GM13976 (cell line): ENCODE data around the gene COL8A1.
A peak's percentile ranks its signal among the peaks of the same experiment; 100 is the strongest.

Experiments
- DNase-seq: peaks from one replicate; pipeline ENCODE4 v3.0.0; 2012; ENCODE audit warnings: low spot score
- in situ Hi-C: fragments of 300-500 bp; cut with MboI; formaldehyde crosslinking; loops from one replicate; pipeline ENCODE4 v1.12.0; 2022; ENCODE audit warnings: low sequenced_read_pairs, mixed read lengths, inconsistent platforms; ENCODE audit not compliant: unreplicated experiment
- TF ChIP-seq, protein P1 (sequence below): IDR thresholded peaks from 2 replicates; pipeline ENCODE4 v1.5.1; 2012; ENCODE audit warnings: borderline replicate concordance, mild to moderate bottlenecking; ENCODE audit not compliant: insufficient read depth; ENCODE audit errors: extremely low read depth, missing control alignments, control extremely low read depth

COL8A1 gene

DNA sequence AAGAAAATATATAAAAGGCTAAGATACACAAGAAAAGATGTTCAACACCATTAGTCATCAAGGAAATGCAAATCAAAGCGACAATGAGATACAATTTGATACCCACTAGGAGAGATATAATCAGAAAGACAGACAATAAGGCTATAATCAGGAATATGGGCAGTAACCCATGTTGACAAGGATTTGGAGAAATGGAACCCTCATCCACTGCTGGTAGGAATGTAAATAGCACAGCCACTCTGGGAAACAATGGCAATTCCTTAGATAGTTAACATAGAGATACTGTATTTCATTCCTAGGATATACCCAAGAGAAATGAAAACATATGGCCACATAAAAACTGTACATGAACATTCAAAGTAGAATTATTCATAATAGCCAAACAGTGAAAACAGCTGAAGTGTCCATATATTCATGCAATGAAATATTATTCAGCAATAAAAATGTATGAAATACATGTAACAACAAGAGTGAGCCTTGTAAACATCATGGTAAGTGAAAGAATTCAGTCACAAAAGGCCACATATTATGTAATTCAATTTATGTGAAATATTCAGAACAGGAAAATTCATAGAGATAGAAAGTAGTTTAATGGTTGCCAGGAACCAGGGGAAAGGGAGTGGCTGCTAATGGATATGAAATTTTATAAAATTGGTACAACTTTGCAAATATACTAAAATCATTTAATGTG lies 18.2 kb upstream of the COL8A1 start:
- TF ChIP-seq, protein P1, sequence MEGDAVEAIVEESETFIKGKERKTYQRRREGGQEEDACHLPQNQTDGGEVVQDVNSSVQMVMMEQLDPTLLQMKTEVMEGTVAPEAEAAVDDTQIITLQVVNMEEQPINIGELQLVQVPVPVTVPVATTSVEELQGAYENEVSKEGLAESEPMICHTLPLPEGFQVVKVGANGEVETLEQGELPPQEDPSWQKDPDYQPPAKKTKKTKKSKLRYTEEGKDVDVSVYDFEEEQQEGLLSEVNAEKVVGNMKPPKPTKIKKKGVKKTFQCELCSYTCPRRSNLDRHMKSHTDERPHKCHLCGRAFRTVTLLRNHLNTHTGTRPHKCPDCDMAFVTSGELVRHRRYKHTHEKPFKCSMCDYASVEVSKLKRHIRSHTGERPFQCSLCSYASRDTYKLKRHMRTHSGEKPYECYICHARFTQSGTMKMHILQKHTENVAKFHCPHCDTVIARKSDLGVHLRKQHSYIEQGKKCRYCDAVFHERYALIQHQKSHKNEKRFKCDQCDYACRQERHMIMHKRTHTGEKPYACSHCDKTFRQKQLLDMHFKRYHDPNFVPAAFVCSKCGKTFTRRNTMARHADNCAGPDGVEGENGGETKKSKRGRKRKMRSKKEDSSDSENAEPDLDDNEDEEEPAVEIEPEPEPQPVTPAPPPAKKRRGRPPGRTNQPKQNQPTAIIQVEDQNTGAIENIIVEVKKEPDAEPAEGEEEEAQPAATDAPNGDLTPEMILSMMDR, result no peak
- no peak for DNase-seq
- in situ Hi-C loops, result no loop called here

- no peak for DNase-seq
- TF ChIP-seq, protein P1, result no peak
- in situ Hi-C loops, result no loop called here
These were observed 17.4 kb upstream of the COL8A1 start for GRCh38 chr3:99620976-99621375.

- in situ Hi-C loops, result no loop called here
- TF ChIP-seq, protein P1, result no peak
- no peak for DNase-seq
These were observed 13.7 kb upstream of the COL8A1 start for GRCh38 chr3:99624496-99625236.

DNA sequence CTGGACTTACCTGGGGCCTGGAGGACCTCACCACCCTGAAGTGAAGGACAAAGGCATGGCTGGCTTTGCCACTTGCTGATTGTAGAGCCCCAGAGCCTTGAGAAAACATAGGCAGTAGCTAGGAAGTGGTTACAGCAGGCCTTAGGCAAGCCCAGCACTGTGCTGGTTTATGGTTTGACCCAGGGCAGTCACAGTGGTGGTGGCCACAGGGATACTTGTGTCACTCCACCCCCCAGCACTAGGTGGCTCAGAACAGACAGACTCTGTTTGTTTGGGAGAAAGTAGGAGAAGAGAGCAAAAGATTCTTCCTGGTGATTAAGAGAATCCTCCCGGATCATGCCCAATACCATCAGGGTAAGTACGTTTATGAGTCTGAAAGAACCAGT lies 13.2 kb upstream of the COL8A1 start:
- DNase-seq, result no peak
- in situ Hi-C loops, result no loop called here
- TF ChIP-seq, protein P1, result no peak

GRCh38 chr3:99625643-99626416 lies 12.6 kb upstream of the COL8A1 start:
- DNase-seq, result no peak
- TF ChIP-seq, protein P1, result no peak
- in situ Hi-C loops, result no loop called here

GRCh38 chr3:99626417-99626788 lies 12.0 kb upstream of the COL8A1 start:
- in situ Hi-C loops, result no loop called here
- peak; percentile 6 for DNase-seq

More at GRCh38 chr3:99626417-99626788, 12.0 kb upstream of the COL8A1 start:
- TF ChIP-seq, protein P1, result no peak
